Calu3 (cell line): Measurements from ENCODE around the gene ARHGEF12. TPM values are rescaled to one million over a fixed set of nuclear protein-coding genes. Genes with fewer than 3 reads are reported as not detected.

Experiments
- BruUV-seq: library from RNA; stranded (reverse); fragments of 400-500 nt; replicated peaks from 2 replicates; lab custom pipeline; 2021; lab: Mats Ljungman, UMichigan
- CTCF ChIA-PET: fragments of 300-600 bp; sonication (Branson Sonifier 250); formaldehyde crosslinking; loops from one replicate; lab custom pipeline; 2022; ENCODE audit warnings: antibody characterized with exemption; lab: Charles Lee
- DNase-seq: peaks from one replicate; pipeline ENCODE4 v3.0.0; 2022
- H3K27ac Mint-ChIP-seq: one replicate; pipeline ENCODE4 v1.8.0; 2022; ENCODE audit warnings: mixed read lengths; ENCODE audit not compliant: unreplicated experiment
- H3K27me3 Mint-ChIP-seq: one replicate; pipeline ENCODE4 v1.8.0; 2022; ENCODE audit warnings: mixed read lengths; ENCODE audit not compliant: unreplicated experiment
- H3K36me3 Mint-ChIP-seq: one replicate; pipeline ENCODE4 v1.8.0; 2022; ENCODE audit warnings: mild to moderate bottlenecking, moderate library complexity, mixed read lengths; ENCODE audit not compliant: insufficient read depth, unreplicated experiment
- H3K4me1 Mint-ChIP-seq: one replicate; pipeline ENCODE4 v1.8.0; 2022; ENCODE audit warnings: mild to moderate bottlenecking, low read depth, mixed read lengths; ENCODE audit not compliant: unreplicated experiment
- H3K4me3 Mint-ChIP-seq: one replicate; pipeline ENCODE4 v1.8.0; 2022; ENCODE audit warnings: mild to moderate bottlenecking, low read depth, moderate library complexity, mixed read lengths; ENCODE audit not compliant: unreplicated experiment
- H3K9me3 Mint-ChIP-seq: one replicate; pipeline ENCODE4 v1.8.0; 2022; ENCODE audit warnings: low read depth, mixed read lengths; ENCODE audit not compliant: unreplicated experiment
- CTCF ChIP-seq: fragments of 200-600 bp; IDR thresholded peaks from one replicate; pipeline ENCODE4 v1.8.0; 2022; ENCODE audit warnings: antibody characterized with exemption; ENCODE audit not compliant: unreplicated experiment
- intact Hi-C: fragments of 100-400 bp; cut with micrococcal nuclease; formaldehyde crosslinking; loops from one replicate; pipeline ENCODE4 v1.10.0; 2022; ENCODE audit not compliant: unreplicated experiment
- total RNA-seq: library from RNA; stranded (reverse); gene quantifications from 2 replicates; pipeline ENCODE4 v1.2.3, GENCODE V29; 2022

ARHGEF12 gene
- total RNA-seq, 1 experiment from 2014 or later, result 50.0 TPM

DNA sequence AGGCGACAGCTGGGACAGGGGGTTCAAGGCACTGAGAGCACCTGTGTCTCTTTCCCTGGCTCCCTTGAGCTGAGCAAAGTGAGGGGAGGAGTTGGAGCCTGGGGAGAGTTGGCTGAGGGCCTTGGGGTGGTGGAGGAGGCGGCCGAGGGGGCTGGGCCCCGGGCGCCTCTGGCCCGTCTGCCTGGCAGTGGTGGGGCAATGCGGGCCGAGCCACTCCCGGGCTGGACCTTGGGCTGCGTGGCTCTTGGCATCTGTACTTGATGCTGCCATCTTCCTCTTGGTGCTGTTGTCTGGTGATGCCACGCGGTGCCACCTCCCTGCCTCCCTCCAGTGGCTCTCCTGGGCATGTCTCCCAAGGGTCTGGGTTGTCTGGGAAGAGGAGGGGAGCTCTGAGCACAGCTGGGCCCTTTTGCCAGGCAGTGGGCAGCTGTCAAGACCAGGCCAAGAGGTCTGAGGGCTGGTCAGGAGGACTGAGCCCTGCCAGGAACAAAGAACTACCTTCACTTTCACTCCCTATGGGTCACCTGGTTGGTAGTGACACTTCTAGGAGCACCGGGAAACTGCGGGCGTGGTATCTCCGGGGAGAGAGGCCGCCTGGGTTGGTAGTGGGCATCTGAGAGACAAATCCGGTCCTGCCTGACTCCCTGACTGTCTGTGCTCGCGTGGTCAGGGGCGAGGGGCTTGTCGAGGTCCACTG is 176.7 kb downstream of the ARHGEF12 start:
- BruUV-seq, result no TSS peak
- no peak overlapping the region for H3K27ac Mint-ChIP-seq
- intact Hi-C loops, result loop anchor here (5.0 kb wide), 1 partner anchor 684 kb away; no protein-coding TSS in a partner anchor
- H3K9me3 Mint-ChIP-seq, result no peaks in the 10 kb centered on the region
- no peak for TF ChIP-seq CTCF
- H3K4me1 Mint-ChIP-seq, result peaks cover 9% of the 10 kb centered on the region
- peaks cover 88% of the 10 kb centered on the region for H3K27me3 Mint-ChIP-seq
- no peaks in the 10 kb centered on the region for H3K36me3 Mint-ChIP-seq
- DNase-seq, result peak; percentile 20
- CTCF ChIA-PET, result interaction anchor here (0.8 to 1.0 kb wide), 2 partner anchors 172 to 295 kb away, joined by 3 to 6 read pairs; no protein-coding TSS in a partner anchor
- H3K4me3 Mint-ChIP-seq, result peak overlapping the region; percentile 22

- no peak for DNase-seq
- H3K27ac Mint-ChIP-seq, result no peak overlapping the region
- H3K4me3 Mint-ChIP-seq, result no peak overlapping the region
- intact Hi-C loops, result loop anchor here (5.0 kb wide), 1 partner anchor 684 kb away; no protein-coding TSS in a partner anchor
- no TSS peak for BruUV-seq
- CTCF ChIA-PET, result interaction anchor here (0.8 to 1.0 kb wide), 2 partner anchors 171 to 294 kb away, joined by 3 to 6 read pairs; no protein-coding TSS in a partner anchor
- no peaks in the 10 kb centered on the region for H3K36me3 Mint-ChIP-seq
- TF ChIP-seq CTCF, result no peak
- peaks cover 80% of the 10 kb centered on the region for H3K27me3 Mint-ChIP-seq
- H3K4me1 Mint-ChIP-seq, result peaks cover 10% of the 10 kb centered on the region
- no peaks in the 10 kb centered on the region for H3K9me3 Mint-ChIP-seq
Observed at GRCh38 chr11:120513436-120514315, 177.5 kb downstream of the ARHGEF12 start.

- no peak overlapping the region for H3K27ac Mint-ChIP-seq
- peaks cover 76% of the 10 kb centered on the region for H3K27me3 Mint-ChIP-seq
- peaks cover 10% of the 10 kb centered on the region for H3K4me1 Mint-ChIP-seq
- TF ChIP-seq CTCF, result no peak
- no peaks in the 10 kb centered on the region for H3K36me3 Mint-ChIP-seq
- intact Hi-C loops, result loop anchor here (5.0 kb wide), 1 partner anchor 683 kb away; no protein-coding TSS in a partner anchor
- no peaks in the 10 kb centered on the region for H3K9me3 Mint-ChIP-seq
- CTCF ChIA-PET, result no interaction called here
- BruUV-seq, result no TSS peak
- no peak for DNase-seq
- H3K4me3 Mint-ChIP-seq, result no peak overlapping the region
Observed at GRCh38 chr11:120514541-120515121, 178.4 kb downstream of the ARHGEF12 start.

DNA sequence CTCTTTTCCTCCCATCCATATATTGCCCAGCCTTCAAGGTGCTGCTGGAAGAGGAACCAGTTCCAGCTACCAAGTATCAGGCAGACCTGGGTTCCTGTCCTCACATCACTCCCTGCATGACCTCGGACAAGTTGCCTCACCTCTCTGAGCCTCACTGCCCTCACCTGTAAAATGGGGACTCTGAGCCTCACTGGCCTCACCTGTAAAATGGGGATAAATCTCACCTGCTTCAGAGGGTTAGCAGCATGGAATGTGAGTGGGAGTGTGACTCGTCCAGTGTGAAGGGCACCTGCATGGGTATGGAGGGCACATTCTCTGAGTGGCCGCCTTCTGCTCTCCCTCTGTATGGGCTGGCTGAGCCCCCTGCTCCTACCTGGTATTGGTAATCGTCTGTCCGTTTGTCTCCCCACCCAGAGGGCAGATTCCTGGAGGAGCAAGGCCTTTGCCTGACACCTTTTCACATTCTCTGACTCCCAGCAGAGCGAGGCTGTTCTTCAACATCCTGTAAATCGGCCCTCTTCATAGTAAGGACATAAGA is 179.0 kb downstream of the ARHGEF12 start:
- intact Hi-C loops, result no loop called here
- Mint-ChIP-seq H3K27me3 (peaks cover 76% of the 10 kb centered on the region), H3K36me3 (no peaks in the 10 kb centered on the region), H3K9me3 (no peaks in the 10 kb centered on the region), H3K4me3 (no peak overlapping the region), H3K4me1 (peaks cover 10% of the 10 kb centered on the region), H3K27ac (no peak overlapping the region)
- BruUV-seq, result no TSS peak
- TF ChIP-seq CTCF, result no peak
- DNase-seq, result no peak
- CTCF ChIA-PET, result no interaction called here
